Adipocyte (in vitro differentiated cells): ENCODE measurements around the gene TSPAN4.

Source experiments
- DNase-seq: peaks from one replicate; pipeline ENCODE4 v3.0.0-alpha.2; 2015; ENCODE audit warnings: low read depth
- H3K27me3 ChIP-seq: replicated peaks from 2 replicates; pipeline ENCODE4 v1.7.0; 2013; ENCODE audit warnings: mild to moderate bottlenecking, low read length, moderate library complexity; ENCODE audit not compliant: control insufficient read depth, insufficient read depth
- H3K36me3 ChIP-seq: 2 replicates; pipeline ENCODE4 v1.7.0; 2013; ENCODE audit warnings: low read length, mild to moderate bottlenecking, moderate library complexity; ENCODE audit not compliant: control insufficient read depth, insufficient read depth, severe bottlenecking
- H3K4me1 ChIP-seq: 2 replicates; pipeline ENCODE4 v1.7.0; 2013; ENCODE audit warnings: mild to moderate bottlenecking, low read length, moderate library complexity; ENCODE audit not compliant: control insufficient read depth, insufficient read depth
- H3K4me3 ChIP-seq: 2 replicates; pipeline ENCODE4 v1.7.0; 2013; ENCODE audit warnings: mild to moderate bottlenecking, low read length, moderate library complexity
- H3K9ac ChIP-seq: 2 replicates; pipeline ENCODE4 v1.7.0; 2013; ENCODE audit warnings: mild to moderate bottlenecking, low read length, moderate library complexity
- H3K9me3 ChIP-seq: 2 replicates; pipeline ENCODE4 v1.7.0; 2013; ENCODE audit warnings: mild to moderate bottlenecking, low read length, moderate library complexity; ENCODE audit not compliant: control insufficient read depth

TSPAN4 gene

DNA sequence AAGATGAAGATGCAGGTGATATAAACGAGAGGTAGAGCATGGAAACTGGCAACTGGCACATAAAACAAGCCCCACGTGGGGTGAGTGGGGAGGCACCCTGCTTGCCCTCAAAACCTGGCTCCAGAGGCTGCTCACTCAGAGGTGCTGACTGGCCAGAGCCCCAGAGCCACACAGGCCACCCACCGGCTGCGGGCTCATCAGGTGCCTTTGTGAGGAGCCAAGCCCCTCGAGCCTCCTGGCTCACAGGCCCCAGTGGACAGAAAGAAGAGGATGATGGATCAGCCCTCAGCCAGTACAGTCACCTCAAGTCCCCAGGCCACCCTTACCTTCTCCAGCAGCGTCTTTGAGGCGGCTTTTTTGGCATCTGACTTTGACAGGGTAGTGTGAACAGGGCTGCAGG, 61.7 kb downstream of the TSPAN4 start:
- Histone ChIP-seq H3K4me3 (no peak overlapping the region), H3K36me3 (peaks cover 54% of the 10 kb centered on the region), H3K9ac (no peak overlapping the region), H3K27me3 (no peaks in the 10 kb centered on the region), H3K9me3 (no peaks in the 10 kb centered on the region), H3K4me1 (peaks cover 2% of the 10 kb centered on the region)
- DNase-seq: no peak

DNA sequence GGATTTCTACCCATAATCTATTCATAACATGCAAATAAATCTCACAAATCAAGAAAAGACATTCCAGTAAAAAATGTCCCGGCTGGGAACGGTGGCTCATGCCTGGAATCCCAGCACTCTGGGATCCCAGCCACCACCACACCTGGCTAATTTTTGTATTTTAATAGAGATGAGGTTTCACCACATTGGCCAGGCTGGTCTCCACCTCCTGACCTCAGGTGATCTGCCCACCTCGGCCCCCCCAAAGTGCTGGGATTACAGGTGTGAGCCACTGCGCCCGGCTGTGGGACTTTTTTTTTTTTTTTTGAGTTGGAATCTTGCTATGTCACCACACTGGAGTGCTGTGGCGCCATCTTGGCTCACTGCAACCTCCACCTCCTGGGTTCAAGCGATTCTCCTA, 63.3 kb downstream of the TSPAN4 start:
- peaks cover 39% of the 10 kb centered on the region for H3K36me3 ChIP-seq
- no peaks in the 10 kb centered on the region for H3K9me3 ChIP-seq
- no peak overlapping the region for H3K4me3 ChIP-seq
- no peaks in the 10 kb centered on the region for H3K27me3 ChIP-seq
- no peak overlapping the region for H3K9ac ChIP-seq
- peaks cover 10% of the 10 kb centered on the region for H3K4me1 ChIP-seq
- no peak for DNase-seq

DNA sequence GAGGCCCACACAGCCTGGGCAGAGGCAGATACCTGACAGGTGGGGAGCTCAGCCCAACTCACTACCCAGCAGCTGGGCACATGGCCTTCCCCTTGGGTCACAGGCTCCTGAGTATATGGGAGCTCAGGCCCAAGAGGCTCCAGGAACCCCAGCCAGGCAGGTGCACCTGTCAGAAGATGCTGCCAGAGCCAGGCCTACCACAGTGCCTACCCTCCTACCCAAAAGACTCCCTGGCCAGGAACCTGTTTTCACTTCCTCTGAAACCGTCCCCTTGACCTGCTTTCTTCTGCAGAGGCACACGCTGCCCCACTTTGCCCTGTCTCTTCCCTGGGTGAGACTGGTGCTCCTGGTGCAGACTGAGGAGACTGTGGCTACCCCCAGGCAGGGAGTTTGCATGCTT, 65.0 kb downstream of the TSPAN4 start:
- Histone ChIP-seq H3K27me3 (no peaks in the 10 kb centered on the region), H3K9me3 (no peaks in the 10 kb centered on the region), H3K9ac (no peak overlapping the region), H3K4me1 (peaks cover 16% of the 10 kb centered on the region), H3K4me3 (no peak overlapping the region), H3K36me3 (peaks cover 22% of the 10 kb centered on the region)
- no peak for DNase-seq

DNA sequence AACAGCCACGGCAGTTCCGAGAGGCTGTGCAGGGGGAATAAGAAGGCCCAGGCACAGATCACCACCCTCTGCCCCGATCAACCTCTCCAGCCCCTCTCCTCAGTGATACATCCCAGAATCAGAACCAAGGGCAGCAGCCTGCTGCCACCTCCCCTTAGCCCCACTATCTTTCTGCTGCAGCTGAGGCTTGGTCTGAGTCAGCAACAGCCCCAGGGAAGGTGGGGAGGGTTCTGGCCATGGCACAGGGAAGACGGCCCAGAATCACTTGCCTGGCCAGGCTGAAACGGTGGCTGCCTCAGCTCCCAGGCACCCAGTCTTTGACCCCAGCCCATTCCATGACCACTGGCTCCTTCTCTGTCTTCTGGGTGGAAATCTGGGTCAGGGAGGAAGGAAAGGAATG, 65.6 kb downstream of the TSPAN4 start:
- no peak for DNase-seq
- Histone ChIP-seq H3K9ac (no peak overlapping the region), H3K4me3 (no peak overlapping the region), H3K27me3 (no peaks in the 10 kb centered on the region), H3K4me1 (peaks cover 16% of the 10 kb centered on the region), H3K9me3 (no peaks in the 10 kb centered on the region), H3K36me3 (peaks cover 16% of the 10 kb centered on the region)

DNA sequence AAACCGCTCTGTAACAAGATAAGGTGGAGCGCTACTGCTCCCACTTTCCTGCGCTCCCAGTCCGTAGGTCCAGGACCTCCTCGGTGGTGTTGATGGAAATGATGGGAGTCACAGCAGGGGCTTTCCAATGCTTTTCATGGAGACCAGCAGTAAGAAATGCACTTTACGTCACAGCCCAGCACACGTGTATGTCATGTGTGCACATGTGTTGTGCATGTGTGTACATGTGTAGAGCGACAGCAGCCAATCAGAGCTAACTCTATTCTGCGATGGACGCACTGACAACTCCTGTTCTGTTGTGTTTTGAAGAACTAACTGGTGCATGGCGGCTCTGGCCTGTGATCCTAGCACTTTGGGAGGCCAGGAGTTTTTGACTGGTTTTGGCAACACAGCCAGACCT, 66.8 kb downstream of the TSPAN4 start:
- Histone ChIP-seq H3K4me1 (peaks cover 16% of the 10 kb centered on the region), H3K9ac (peak overlapping the region; percentile 90), H3K9me3 (no peaks in the 10 kb centered on the region), H3K36me3 (peaks cover 8% of the 10 kb centered on the region), H3K27me3 (no peaks in the 10 kb centered on the region), H3K4me3 (peak overlapping the region; percentile 91)
- DNase-seq: no peak

DNA sequence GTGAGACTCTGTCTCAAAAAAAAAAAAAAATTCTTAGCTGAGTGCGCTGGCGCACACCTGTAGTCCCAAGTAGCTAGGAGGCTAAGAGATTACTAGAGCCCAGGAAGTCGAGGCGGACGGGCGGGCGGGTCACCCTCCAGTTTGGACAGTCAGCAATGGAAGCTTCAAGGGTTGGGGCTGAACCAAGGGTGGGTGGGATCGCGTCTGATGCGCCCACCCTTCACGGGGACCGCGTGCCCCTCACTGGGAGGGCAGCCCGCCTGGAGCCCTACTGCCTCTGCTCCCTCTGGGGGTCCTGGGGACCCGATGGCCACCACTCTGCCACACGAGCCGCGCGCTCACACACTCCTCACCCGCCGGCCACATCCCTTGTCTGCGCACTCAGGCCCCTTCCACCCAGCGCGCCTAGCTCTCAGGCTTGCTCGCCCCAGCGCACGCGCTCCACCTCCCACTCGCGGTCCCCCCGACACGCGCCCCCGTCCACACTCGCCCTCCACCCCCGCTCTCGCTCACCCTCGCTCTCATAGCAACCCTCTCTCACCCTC, 67.5 kb downstream of the TSPAN4 start:
- H3K9me3 ChIP-seq: no peaks in the 10 kb centered on the region
- peak overlapping the region; percentile 90 for H3K9ac ChIP-seq
- no peaks in the 10 kb centered on the region for H3K27me3 ChIP-seq
- DNase-seq: peak; percentile 50
- H3K36me3 ChIP-seq: peaks cover 5% of the 10 kb centered on the region
- H3K4me3 ChIP-seq: peak overlapping the region; percentile 91
- peaks cover 16% of the 10 kb centered on the region for H3K4me1 ChIP-seq

DNA sequence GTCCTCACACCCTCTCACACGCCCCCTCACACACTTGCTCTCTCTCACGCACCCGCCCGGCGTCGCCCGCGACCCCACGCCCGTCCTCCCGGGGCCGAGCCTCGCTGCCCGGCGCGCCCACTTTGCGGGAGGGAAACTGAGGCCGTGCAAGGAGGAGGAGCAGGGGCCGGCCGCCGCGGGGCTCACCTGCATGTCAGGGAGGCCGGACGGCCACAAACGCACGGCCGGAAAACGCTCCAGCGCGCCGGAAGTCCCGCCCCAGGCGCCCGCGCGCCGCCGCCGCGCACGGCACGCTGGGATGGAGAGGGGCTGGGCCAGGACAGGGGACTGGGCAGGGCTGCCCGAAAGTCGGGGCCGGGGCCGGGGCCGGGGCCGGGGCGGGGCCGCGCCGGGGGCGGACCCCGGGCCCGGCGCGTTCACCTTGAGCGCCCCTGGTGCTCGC, 68.0 kb downstream of the TSPAN4 start, which contains the start of gene CHID1:
TSS of gene CHID1 (minus strand) at position 222 of the 442 bp plus-strand sequence. CDS start 5,994 bp downstream, outside the sequence.
- H3K9me3 ChIP-seq: no peaks in the 10 kb centered on the region
- peaks cover 5% of the 10 kb centered on the region for H3K36me3 ChIP-seq
- peak; percentile 90 for DNase-seq

DNA sequence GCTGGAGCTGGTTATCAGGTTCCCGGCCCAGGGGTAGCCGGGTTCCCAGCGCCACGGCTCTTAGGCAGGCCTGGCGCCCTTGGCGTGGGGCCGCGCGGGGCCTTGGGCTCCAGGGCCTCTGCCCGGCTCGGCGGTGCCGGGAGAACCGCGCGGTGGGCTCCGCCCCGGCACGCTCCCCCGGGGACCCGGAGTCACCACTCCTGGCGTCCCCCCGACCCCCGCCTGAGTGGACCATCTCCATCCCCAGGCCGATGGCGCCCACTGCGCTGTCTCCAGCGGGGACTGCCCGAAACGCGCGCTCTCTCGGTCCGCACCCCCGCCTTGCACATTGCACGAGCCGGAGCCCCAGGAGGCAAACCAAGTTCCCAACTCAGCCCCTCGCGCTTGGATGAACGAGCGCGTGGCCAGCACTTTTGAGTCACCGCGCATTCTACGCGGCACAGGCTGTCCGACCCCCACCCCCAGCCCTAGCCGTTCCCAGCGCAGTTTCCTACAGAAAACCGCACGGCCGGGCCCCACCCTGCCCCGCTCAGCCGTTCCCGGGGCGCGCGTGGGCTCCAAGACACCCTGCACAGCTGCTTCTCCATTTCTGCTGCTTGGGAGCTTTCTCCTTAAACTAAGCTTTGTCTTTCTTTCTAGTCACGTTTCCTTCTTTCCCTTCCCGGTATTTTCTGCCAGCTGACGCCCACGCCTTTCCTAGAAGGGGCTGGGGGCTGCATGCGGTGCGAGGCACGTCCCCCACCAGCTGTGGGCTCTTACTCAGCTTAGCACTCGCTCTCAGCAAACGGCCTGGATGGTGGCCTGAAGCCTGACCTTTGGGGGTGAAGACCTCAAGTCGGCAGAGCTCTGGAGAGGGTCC, 68.6 kb downstream of the TSPAN4 start:
- H3K27me3 ChIP-seq: no peaks in the 10 kb centered on the region
- H3K9ac ChIP-seq: peak overlapping the region; percentile 92
- no peaks in the 10 kb centered on the region for H3K9me3 ChIP-seq
- peak overlapping the region; percentile 91 for H3K4me3 ChIP-seq
- peaks cover 16% of the 10 kb centered on the region for H3K4me1 ChIP-seq
- H3K36me3 ChIP-seq: peaks cover 5% of the 10 kb centered on the region
- peak; percentile 72 for DNase-seq

More for the DNA sequence above, 68.0 kb downstream of the TSPAN4 start, which contains the start of gene CHID1:
- Histone ChIP-seq H3K4me3 (peak within 1 kb of the TSS; percentile 91), H3K4me1 (peaks cover 16% of the 10 kb centered on the region), H3K9ac (peak within 1 kb of the TSS; percentile 92), H3K27me3 (no peaks in the 10 kb centered on the region)

DNA sequence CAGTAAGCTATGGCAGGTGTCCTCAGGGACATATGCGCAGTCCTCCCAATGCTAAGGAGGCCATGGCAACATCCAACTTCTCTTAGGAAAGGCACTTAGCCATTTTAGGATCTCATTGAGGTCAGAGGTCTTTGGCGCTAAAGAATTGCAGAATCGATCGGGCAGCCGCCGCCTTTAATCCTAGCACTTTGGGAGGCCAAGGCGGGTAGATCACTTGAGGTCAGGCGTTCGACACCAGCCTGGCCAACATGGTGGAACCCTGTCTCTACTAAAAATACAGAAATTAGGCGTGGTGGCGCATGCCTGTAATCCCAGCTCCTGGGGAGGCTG, 69.2 kb downstream of the TSPAN4 start:
- H3K36me3 ChIP-seq: no peaks in the 10 kb centered on the region
- H3K9ac ChIP-seq: peak overlapping the region; percentile 92
- H3K4me1 ChIP-seq: peaks cover 16% of the 10 kb centered on the region
- H3K27me3 ChIP-seq: no peaks in the 10 kb centered on the region
- DNase-seq: no peak
- H3K4me3 ChIP-seq: peak overlapping the region; percentile 91
- no peaks in the 10 kb centered on the region for H3K9me3 ChIP-seq

DNA sequence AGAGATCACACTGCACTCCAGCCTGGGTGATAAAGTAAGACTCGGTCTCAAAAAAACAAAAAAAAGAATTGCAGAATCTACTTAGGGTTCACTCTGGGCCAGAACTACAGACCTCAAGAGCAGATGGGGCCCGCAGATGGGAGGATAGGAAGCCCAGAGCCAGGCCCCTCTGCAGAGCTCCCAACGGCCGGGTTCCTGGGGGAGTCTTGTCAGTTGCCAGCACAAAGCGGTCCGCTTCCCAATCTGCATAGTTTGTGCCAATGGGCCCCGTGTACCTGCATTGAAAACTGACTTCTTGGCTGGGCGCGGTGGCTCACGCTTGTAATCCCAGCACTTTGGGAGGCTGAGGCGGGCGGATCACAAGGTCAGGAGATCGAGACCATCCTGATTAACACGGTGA, 69.6 kb downstream of the TSPAN4 start:
- H3K9ac ChIP-seq: no peak overlapping the region
- no peak overlapping the region for H3K4me3 ChIP-seq
- H3K36me3 ChIP-seq: no peaks in the 10 kb centered on the region
- peaks cover 16% of the 10 kb centered on the region for H3K4me1 ChIP-seq
- no peak for DNase-seq
- H3K9me3 ChIP-seq: no peaks in the 10 kb centered on the region
- H3K27me3 ChIP-seq: no peaks in the 10 kb centered on the region

DNA sequence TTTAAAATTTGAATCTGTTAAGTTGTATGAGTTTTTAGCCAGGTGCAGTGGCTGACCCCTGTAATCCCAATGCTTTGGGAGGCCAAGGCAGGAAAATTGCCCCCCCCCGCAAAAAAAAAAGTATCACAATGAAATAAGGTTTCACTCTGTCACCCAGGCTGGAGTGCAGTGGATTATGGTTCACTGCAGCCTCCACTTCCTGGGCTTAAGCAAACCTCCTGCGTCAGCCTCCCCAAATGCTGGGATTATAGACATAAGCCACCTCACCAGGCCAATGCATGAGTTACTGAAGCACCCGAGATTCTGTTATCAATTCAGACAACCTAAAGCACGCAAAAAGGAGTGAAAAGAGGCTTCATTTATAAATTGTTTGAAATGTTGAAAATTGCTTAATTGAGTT, 70.4 kb downstream of the TSPAN4 start:
- Histone ChIP-seq H3K4me1 (peaks cover 16% of the 10 kb centered on the region), H3K4me3 (no peak overlapping the region), H3K27me3 (no peaks in the 10 kb centered on the region), H3K36me3 (no peaks in the 10 kb centered on the region), H3K9ac (no peak overlapping the region), H3K9me3 (no peaks in the 10 kb centered on the region)
- no peak for DNase-seq
